GM12878 (cell line): ENCODE measurements around the gene SMARCA4. TPM values are rescaled to one million over a fixed set of nuclear protein-coding genes. Genes with fewer than 3 reads are reported as not detected.
A peak's percentile ranks its signal among the peaks of the same experiment; 100 is the strongest.

Experiments used
- ATF7 ChIP-seq: fragments of 450-650 bp; IDR thresholded peaks from 2 replicates; pipeline ENCODE4 v1.6.1; 2016; ENCODE audit warnings: low read depth, mild to moderate bottlenecking
- BCL11A ChIP-seq: IDR thresholded peaks from 2 replicates; pipeline ENCODE4 v1.6.1; 2011; ENCODE audit warnings: low read depth, low read length
- BCL3 ChIP-seq: IDR thresholded peaks from 2 replicates; pipeline ENCODE4 v1.6.1; 2011; ENCODE audit warnings: borderline replicate concordance, low read depth, mild to moderate bottlenecking, moderate library complexity, low read length; ENCODE audit not compliant: insufficient read depth, poor library complexity, severe bottlenecking
- CEBPB ChIP-seq, 2 experiments: fragments of 150-350 bp in 1 of 2; IDR thresholded peaks; 2 replicates each; pipeline ENCODE4 v1.6.1; 2012 to 2014; ENCODE audit warnings: low read depth in 2 of 2, low read length in 2 of 2, borderline replicate concordance in 1 of 2, inconsistent platforms in 1 of 2
- CREM ChIP-seq: IDR thresholded peaks from 2 replicates; pipeline ENCODE4 v1.6.1; 2014; ENCODE audit warnings: antibody characterized with exemption, low read depth
- DPF2 ChIP-seq: fragments of 450-650 bp; IDR thresholded peaks from 2 replicates; pipeline ENCODE4 v1.6.1; 2017; ENCODE audit warnings: mild to moderate bottlenecking
- EED ChIP-seq: sonication (generic); IDR thresholded peaks from 2 replicates; pipeline ENCODE4 v1.6.1; 2016; ENCODE audit warnings: antibody characterized with exemption, low read depth
- ESRRA ChIP-seq: IDR thresholded peaks from 2 replicates; pipeline ENCODE4 v1.6.1; 2012; ENCODE audit warnings: mild to moderate bottlenecking, low read length, improper control_type of control experiment
- ETV6 ChIP-seq, 2 experiments: fragments of 450-650 bp in 1 of 2; IDR thresholded peaks in 1 of 2; conservative IDR thresholded peaks in 1 of 2; 2 replicates each; pipeline ENCODE4 v1.6.1; 2014; ENCODE audit warnings: antibody characterized with exemption in 1 of 2, borderline replicate concordance in 1 of 2, low read depth in 1 of 2, mild to moderate bottlenecking in 1 of 2, moderate library complexity in 1 of 2
- HDGF ChIP-seq: fragments of 450-650 bp; IDR thresholded peaks from 2 replicates; pipeline ENCODE4 v1.6.1; 2016; ENCODE audit warnings: antibody characterized with exemption
- IKZF1 ChIP-seq: fragments of 450-650 bp; conservative IDR thresholded peaks from 2 replicates; pipeline ENCODE4 v1.6.1; 2017; ENCODE audit warnings: antibody characterized with exemption, mild to moderate bottlenecking
- IRF4 ChIP-seq: IDR thresholded peaks from 2 replicates; pipeline ENCODE4 v1.6.1; 2011; ENCODE audit warnings: low read depth, low read length
- NBN ChIP-seq: fragments of 450-650 bp; IDR thresholded peaks from 2 replicates; pipeline ENCODE4 v1.6.1; 2016
- NFXL1 ChIP-seq: fragments of 450-650 bp; IDR thresholded peaks from 2 replicates; pipeline ENCODE4 v1.6.1; 2017; ENCODE audit warnings: antibody characterized with exemption, mild to moderate bottlenecking, borderline replicate concordance
- NFYA ChIP-seq: IDR thresholded peaks from 2 replicates; pipeline ENCODE4 v1.6.1; 2011; ENCODE audit warnings: low read depth, mild to moderate bottlenecking, low read length, improper control_type of control experiment, borderline replicate concordance
- NR2F1 ChIP-seq: fragments of 450-650 bp; conservative IDR thresholded peaks from 2 replicates; pipeline ENCODE4 v1.6.1; 2017; ENCODE audit warnings: mild to moderate bottlenecking
- POLR2AphosphoS2 ChIP-seq: IDR thresholded peaks from 2 replicates; pipeline ENCODE4 v1.6.1; 2011; ENCODE audit warnings: low read depth, mild to moderate bottlenecking, low read length, improper control_type of control experiment, moderate library complexity
- SMAD5 ChIP-seq: IDR thresholded peaks from 2 replicates; pipeline ENCODE4 v1.6.1; 2016; ENCODE audit warnings: antibody characterized with exemption, low read depth
- SMC3 ChIP-seq: IDR thresholded peaks from 2 replicates; pipeline ENCODE4 v1.6.1; 2011; ENCODE audit warnings: low read length, improper control_type of control experiment, borderline replicate concordance
- SPI1 ChIP-seq: IDR thresholded peaks from 2 replicates; pipeline ENCODE4 v1.6.1; 2011; ENCODE audit warnings: low read depth, mild to moderate bottlenecking, low read length, moderate library complexity, borderline replicate concordance; ENCODE audit not compliant: insufficient read depth
- SREBF2 ChIP-seq: IDR thresholded peaks from 2 replicates; pipeline ENCODE4 v1.6.1; 2012; ENCODE audit warnings: mild to moderate bottlenecking, low read length
- SRF ChIP-seq, 2 experiments: IDR thresholded peaks; 2 replicates each; pipeline ENCODE4 v1.6.1; 2011; ENCODE audit warnings: low read depth in 2 of 2, low read length in 2 of 2, mild to moderate bottlenecking in 1 of 2, moderate library complexity in 1 of 2
- TCF3 ChIP-seq: IDR thresholded peaks from 2 replicates; pipeline ENCODE4 v1.6.1; 2012; ENCODE audit warnings: low read depth, mild to moderate bottlenecking, low read length, borderline replicate concordance; ENCODE audit not compliant: insufficient read depth
- TCF7 ChIP-seq: IDR thresholded peaks from 2 replicates; pipeline ENCODE4 v1.6.1; 2014; ENCODE audit warnings: antibody characterized with exemption, borderline replicate concordance
- USF1 ChIP-seq: IDR thresholded peaks from 2 replicates; pipeline ENCODE4 v1.6.1; 2011; ENCODE audit warnings: borderline replicate concordance, low read depth, mild to moderate bottlenecking, moderate library complexity, mixed read lengths, low read length; ENCODE audit not compliant: insufficient read depth; ENCODE audit errors: extremely low read length
- USF2 ChIP-seq: IDR thresholded peaks from 2 replicates; pipeline ENCODE4 v1.6.1; 2011; ENCODE audit warnings: low read depth, low read length, improper control_type of control experiment, borderline replicate concordance
- polyA plus RNA-seq, 11 experiments: library from polyadenylated mRNA; depleted of rRNA in 4 of 11; unstranded in 6 of 11; stranded (reverse) in 5 of 11; fragments of >200 nt; fragmentation: Nextera tagmentation in 4 of 11; fragmentation: Illumina TruSeq in 1 of 11; extraction: Ambion mirVana in 4 of 11; extraction: Trizol in 1 of 11; gene quantifications; 1 replicate in 1 of 11; 2 replicates in 10 of 11; pipeline versions ENCODE4 v1.2.1 to v1.2.3, GENCODE V29; 2011 to 2016; ENCODE audit warnings: inconsistent platforms in 2 of 11, missing spikeins in 2 of 11, low read depth in 1 of 11
- total RNA-seq, 4 experiments: library from RNA; depleted of rRNA in 3 of 4; stranded (reverse); fragments of >200 nt in 3 of 4; fragmentation: Illumina TruSeq in 1 of 4; extraction: Trizol in 1 of 4; gene quantifications; 2 replicates each; pipeline versions ENCODE4 v1.2.1 to v1.2.3, GENCODE V29; 2013 to 2021
- TF ChIP-seq, protein P1 (sequence below): fragments of 450-650 bp; IDR thresholded peaks from 2 replicates; pipeline ENCODE4 v1.6.1; 2017; ENCODE audit warnings: mild to moderate bottlenecking

Gene SMARCA4
- total and polyA plus RNA-seq, 10 of the 15 experiments (the other 5 are each of a cell fraction or from before 2014, with no cell fraction given) = 22.4 to 175 (median 57.4) TPM

DNA sequence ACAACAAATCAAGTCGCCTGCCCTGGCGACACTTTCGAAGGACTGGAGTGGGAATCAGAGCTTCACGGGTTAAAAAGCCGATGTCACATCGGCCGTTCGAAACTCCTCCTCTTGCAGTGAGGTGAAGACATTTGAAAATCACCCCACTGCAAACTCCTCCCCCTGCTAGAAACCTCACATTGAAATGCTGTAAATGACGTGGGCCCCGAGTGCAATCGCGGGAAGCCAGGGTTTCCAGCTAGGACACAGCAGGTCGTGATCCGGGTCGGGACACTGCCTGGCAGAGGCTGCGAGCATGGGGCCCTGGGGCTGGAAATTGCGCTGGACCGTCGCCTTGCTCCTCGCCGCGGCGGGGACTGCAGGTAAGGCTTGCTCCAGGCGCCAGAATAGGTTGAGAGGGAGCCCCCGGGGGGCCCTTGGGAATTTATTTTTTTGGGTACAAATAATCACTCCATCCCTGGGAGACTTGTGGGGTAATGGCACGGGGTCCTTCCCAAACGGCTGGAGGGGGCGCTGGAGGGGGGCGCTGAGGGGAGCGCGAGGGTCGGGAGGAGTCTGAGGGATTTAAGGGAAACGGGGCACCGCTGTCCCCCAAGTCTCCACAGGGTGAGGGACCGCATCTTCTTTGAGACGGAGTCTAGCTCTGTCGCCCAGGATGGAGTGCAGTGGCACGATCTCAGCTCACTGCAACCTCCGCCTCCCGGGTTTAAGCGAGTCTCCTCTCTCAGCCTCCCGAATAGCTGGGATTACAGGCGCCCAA lies 128.6 kb downstream of the SMARCA4 start, which contains the start of gene LDLR (continued):
- TF ChIP-seq NR2F1 (no peak), POLR2AphosphoS2 (peak; percentile 70; the same call in 1 of the 2 replicates), NFYA (no peak), SRF (IDR thresholded peaks at IDR 0.05; ENCODE audit: low read depth in 2 of 2, low read length in 2 of 2) (no peak), ESRRA (no peak), CEBPB (IDR thresholded peaks at IDR 0.05; ENCODE audit: borderline replicate concordance in 1 of 2, low read depth in 2 of 2, low read length in 2 of 2) (no peak), IRF4 (no peak), TCF3 (no peak), ETV6 (conservative IDR thresholded peaks at IDR 0.05 in 1 of 2, IDR thresholded peaks at IDR 0.05 in 1 of 2; ENCODE audit: borderline replicate concordance in 1 of 2, low read depth in 1 of 2) (no peak), SPI1 (no peak), SREBF2 (peak; percentile 77), TCF7 (no peak), ATF7 (peak; percentile 76), SMC3 (no peak), HDGF (no peak; the same call in 1 of the 2 replicates), NFXL1 (no peak), BCL3 (no peak), EED (no peak), BCL11A (no peak), USF1 (no peak), NBN (peak; percentile 46; the same call in 1 of the 2 replicates), SMAD5 (peak; percentile 71), USF2 (no peak), CREM (peak; percentile 83; the same call in 1 of the 2 replicates), DPF2 (no peak), IKZF1 (peak; percentile 53; the same call in 1 of the 2 replicates)
- TF ChIP-seq, protein P1, sequence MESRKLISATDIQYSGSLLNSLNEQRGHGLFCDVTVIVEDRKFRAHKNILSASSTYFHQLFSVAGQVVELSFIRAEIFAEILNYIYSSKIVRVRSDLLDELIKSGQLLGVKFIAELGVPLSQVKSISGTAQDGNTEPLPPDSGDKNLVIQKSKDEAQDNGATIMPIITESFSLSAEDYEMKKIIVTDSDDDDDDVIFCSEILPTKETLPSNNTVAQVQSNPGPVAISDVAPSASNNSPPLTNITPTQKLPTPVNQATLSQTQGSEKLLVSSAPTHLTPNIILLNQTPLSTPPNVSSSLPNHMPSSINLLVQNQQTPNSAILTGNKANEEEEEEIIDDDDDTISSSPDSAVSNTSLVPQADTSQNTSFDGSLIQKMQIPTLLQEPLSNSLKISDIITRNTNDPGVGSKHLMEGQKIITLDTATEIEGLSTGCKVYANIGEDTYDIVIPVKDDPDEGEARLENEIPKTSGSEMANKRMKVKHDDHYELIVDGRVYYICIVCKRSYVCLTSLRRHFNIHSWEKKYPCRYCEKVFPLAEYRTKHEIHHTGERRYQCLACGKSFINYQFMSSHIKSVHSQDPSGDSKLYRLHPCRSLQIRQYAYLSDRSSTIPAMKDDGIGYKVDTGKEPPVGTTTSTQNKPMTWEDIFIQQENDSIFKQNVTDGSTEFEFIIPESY = no peak
